ENCODE data around the gene MYBBP1A. TPM values are rescaled to one million over a fixed set of nuclear protein-coding genes. Genes with fewer than 3 reads are reported as not detected.

MYBBP1A gene
- total RNA-seq, 1 donor from 2014 or later: 108 TPM

DNA sequence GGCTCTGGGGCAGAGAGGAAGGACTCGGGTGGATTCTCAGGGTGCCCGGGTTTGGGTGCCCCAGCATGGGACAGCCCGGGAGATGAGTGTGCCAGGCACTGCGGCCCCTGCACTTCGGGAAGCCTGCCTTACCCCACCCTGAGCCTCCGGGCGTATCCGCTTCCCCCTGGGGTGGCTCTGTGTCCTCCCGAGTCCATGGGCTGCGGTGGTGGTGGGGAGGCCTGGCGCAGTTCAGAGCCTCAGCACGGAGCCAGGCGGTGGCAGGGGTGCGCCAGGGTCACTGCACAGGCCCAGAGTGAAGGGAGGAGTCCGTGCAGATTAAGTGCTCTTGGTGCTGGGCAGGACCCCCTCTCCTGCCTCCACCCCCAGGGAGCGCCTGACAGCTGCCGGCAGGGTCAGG is 20.7 kb downstream of the MYBBP1A start:
- DNase-seq: no peak
- peaks cover 8% of the 10 kb centered on the region for H3K36me3 Mint-ChIP-seq (ENCODE audit: low read depth)
- intact Hi-C loops (cut with micrococcal nuclease): loop anchor here (10.0 kb wide), 1 partner anchor 110 kb away; no protein-coding TSS in a partner anchor
- POLR2A ChIA-PET: interaction anchor here (1.0 kb wide), 1 partner anchor 35 kb away, joined by 5 read pairs; no protein-coding TSS in a partner anchor
- H3K27me3 Mint-ChIP-seq: peaks cover 4% of the 10 kb centered on the region
- peaks cover 1% of the 10 kb centered on the region for H3K4me1 Mint-ChIP-seq
- no peaks in the 10 kb centered on the region for H3K9me3 Mint-ChIP-seq
- no peak overlapping the region for H3K27ac Mint-ChIP-seq
- ATAC-seq (ENCODE audit: low read depth): no peak
- CTCF ChIA-PET: no interaction called here
- TF ChIP-seq, protein P1, sequence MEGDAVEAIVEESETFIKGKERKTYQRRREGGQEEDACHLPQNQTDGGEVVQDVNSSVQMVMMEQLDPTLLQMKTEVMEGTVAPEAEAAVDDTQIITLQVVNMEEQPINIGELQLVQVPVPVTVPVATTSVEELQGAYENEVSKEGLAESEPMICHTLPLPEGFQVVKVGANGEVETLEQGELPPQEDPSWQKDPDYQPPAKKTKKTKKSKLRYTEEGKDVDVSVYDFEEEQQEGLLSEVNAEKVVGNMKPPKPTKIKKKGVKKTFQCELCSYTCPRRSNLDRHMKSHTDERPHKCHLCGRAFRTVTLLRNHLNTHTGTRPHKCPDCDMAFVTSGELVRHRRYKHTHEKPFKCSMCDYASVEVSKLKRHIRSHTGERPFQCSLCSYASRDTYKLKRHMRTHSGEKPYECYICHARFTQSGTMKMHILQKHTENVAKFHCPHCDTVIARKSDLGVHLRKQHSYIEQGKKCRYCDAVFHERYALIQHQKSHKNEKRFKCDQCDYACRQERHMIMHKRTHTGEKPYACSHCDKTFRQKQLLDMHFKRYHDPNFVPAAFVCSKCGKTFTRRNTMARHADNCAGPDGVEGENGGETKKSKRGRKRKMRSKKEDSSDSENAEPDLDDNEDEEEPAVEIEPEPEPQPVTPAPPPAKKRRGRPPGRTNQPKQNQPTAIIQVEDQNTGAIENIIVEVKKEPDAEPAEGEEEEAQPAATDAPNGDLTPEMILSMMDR (IDR thresholded peaks at IDR 0.05): no peak
- no peak overlapping the region for H3K4me3 Mint-ChIP-seq

DNA sequence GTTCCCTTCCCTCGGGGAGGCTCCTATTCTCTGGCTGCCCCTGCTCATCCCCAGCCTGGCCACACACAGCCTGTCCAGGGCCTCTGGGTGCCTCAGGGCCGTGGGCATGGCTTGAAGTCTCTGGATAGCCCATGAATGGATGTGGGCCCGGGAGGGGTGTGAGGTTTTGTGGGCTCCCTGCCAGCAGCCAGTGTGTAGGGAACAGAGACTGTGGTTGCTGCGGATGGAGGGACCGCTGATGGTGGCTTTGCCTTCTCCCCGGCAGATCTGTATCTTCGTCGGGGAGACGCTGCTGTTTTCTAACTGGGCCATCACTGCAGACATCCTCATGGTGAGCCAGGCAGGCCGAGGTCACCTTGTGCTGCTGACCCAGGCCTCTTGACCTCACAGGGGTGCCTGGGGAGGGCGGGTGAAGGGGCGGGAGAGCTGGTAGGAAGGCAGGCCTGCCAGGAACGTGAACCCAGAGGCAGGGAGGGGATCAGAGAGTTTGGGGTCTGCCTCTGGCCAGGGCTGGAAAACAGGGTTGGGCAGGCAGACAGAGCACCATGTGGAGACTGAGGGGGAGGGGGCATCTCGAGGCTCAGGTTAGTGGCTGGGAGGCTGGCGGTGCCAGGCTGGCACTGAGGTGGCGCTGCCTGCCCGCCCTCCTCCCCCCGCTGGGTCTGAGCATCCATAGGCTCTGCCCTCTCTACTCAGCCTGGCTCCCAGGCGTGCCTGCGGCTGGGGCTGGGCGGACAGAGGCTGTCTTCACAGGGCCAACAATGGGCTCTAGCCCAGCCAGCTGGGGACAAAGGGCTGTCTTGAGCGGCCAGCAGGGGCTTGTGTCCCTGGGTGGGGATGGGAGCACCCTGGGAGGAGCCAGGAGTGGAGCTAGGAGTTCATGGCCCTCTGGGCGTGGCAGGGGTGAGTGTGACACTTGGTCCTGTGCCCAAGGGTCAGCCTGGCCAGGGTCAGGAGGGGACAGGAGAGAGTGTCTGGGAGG is 21.4 kb downstream of the MYBBP1A start:
- peaks cover 1% of the 10 kb centered on the region for H3K4me1 Mint-ChIP-seq
- ChIA-PET POLR2A (interaction anchor here (1.0 kb wide), 1 partner anchor 34 kb away, joined by 5 read pairs; no protein-coding TSS in a partner anchor), CTCF (no interaction called here)
- ATAC-seq (ENCODE audit: low read depth) (no peak), DNase-seq (no peak)
- no peaks in the 10 kb centered on the region for H3K9me3 Mint-ChIP-seq
- no peak overlapping the region for H3K27ac Mint-ChIP-seq
- no peak overlapping the region for H3K4me3 Mint-ChIP-seq
- intact Hi-C loops (cut with micrococcal nuclease): loop anchor here (10.0 kb wide), 1 partner anchor 109 kb away; no protein-coding TSS in a partner anchor
- TF ChIP-seq, protein P1 (IDR thresholded peaks at IDR 0.05): no peak
- peaks cover 4% of the 10 kb centered on the region for H3K27me3 Mint-ChIP-seq
- H3K36me3 Mint-ChIP-seq (ENCODE audit: low read depth): peaks cover 6% of the 10 kb centered on the region

DNA sequence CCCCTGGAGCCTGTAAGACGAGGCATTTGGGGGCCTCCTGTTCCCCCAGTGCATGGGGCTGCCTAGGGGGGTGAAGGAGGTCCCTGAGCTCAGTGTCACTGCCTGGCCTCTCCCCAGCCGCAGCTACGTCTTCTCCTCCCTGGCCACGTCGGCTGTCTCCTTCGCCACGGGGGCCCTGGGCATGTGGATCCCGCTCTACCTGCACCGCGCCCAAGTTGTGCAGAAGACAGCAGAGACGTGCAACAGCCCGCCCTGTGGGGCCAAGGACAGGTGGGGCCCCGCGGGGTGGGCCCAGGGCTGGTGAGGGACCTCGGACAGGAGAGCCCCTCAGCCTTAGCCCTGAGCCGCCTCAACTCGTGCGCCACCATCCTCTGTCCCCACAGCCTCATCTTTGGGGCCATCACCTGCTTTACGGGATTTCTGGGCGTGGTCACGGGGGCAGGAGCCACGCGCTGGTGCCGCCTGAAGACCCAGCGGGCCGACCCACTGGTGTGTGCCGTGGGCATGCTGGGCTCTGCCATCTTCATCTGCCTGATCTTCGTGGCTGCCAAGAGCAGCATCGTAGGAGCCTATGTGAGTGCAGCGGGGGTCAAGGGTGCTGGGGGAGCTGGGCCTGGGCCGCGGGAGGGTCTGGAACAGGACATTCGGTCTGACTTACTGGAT is 22.2 kb downstream of the MYBBP1A start:
- ATAC-seq (ENCODE audit: low read depth) (no peak), DNase-seq (no peak)
- H3K4me1 Mint-ChIP-seq: peaks cover 1% of the 10 kb centered on the region
- no peak overlapping the region for H3K27ac Mint-ChIP-seq
- TF ChIP-seq, protein P1 (IDR thresholded peaks at IDR 0.05): no peak
- no peak overlapping the region for H3K4me3 Mint-ChIP-seq
- CTCF ChIA-PET: no interaction called here
- H3K27me3 Mint-ChIP-seq: peaks cover 6% of the 10 kb centered on the region
- H3K9me3 Mint-ChIP-seq: no peaks in the 10 kb centered on the region
- intact Hi-C loops (cut with micrococcal nuclease): loop anchor here (10.0 kb wide), 1 partner anchor 108 kb away; no protein-coding TSS in a partner anchor
- POLR2A ChIA-PET: no interaction called here
- peaks cover 4% of the 10 kb centered on the region for H3K36me3 Mint-ChIP-seq (ENCODE audit: low read depth)

DNA sequence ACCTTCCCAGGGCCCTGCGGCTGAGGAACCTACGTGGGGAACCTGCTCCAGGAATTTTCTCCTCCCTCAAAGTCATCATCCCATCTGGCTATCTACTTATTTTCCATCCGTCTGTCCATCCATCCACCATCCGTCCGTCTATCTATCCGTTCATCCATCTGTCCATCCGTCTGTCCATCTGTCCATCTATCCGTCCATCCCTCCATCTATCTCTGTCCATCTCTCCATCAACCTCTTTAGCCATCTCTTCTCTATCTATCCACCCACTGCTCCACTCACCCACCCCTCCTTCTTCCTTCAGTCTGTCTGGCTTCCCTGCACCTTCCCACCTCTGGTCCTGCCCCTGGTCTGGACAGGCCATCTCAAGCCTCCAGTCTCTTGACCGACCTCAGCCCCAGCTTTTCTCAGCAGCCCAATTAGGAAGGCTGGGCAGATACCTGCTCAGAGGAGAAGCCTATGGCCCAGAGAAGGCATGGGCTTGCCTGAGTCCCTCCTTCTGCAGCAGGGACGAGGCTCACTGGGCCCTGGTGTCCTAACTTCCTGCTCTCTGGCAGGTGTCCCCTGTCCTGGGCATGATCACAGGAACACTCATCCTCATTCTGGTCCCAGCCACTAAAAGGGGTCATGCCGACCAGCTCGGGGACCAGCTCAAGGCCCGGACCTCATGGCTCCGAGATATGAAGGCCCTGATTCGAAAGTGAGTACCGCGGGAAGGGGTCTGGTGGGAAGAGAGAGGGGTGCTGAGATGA is 23.0 kb downstream of the MYBBP1A start:
- POLR2A ChIA-PET: no interaction called here
- no peak overlapping the region for H3K27ac Mint-ChIP-seq
- TF ChIP-seq, protein P1 (IDR thresholded peaks at IDR 0.05): no peak

More for the DNA sequence above, 23.0 kb downstream of the MYBBP1A start:
- H3K4me3 Mint-ChIP-seq: no peak overlapping the region
- peaks cover 1% of the 10 kb centered on the region for H3K4me1 Mint-ChIP-seq
- no peaks in the 10 kb centered on the region for H3K36me3 Mint-ChIP-seq (ENCODE audit: low read depth)
- CTCF ChIA-PET: no interaction called here
- peaks cover 6% of the 10 kb centered on the region for H3K27me3 Mint-ChIP-seq
- no peaks in the 10 kb centered on the region for H3K9me3 Mint-ChIP-seq
- intact Hi-C loops (cut with micrococcal nuclease): loop anchor here (10.0 kb wide), 1 partner anchor 107 kb away; no protein-coding TSS in a partner anchor
- ATAC-seq (ENCODE audit: low read depth) (no peak), DNase-seq (no peak)
